ENCODE measurements around the gene AS3MT. TPM values are rescaled to one million over a fixed set of nuclear protein-coding genes. Genes with fewer than 3 reads are reported as not detected.

Gene AS3MT
- total and polyA plus RNA-seq, 2 of the 8 experiments (the other 6 are each of a cell fraction or from before 2014, with no cell fraction given) = 5.8 to 10.3 TPM

DNA sequence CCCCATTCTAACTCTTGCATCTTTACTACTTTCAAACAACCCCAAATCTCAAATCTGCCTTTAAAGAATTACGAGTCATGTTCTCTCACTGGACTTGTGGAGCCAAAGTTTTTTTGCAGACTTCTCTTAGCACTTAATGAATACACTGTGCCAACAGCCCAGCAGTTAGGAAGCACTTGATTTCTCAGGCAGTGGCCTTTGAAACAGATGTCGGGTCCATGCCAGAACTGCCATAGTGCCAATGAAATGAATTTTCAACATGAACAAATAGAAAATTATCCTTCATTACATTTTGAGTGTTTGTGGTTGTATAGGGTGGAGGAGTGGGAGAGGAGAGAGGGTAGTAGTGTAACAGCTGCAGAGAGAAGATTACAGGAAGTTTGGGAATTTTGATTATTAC lies 9.4 kb upstream of the AS3MT start (continued):
- TF ChIP-seq, protein P1, sequence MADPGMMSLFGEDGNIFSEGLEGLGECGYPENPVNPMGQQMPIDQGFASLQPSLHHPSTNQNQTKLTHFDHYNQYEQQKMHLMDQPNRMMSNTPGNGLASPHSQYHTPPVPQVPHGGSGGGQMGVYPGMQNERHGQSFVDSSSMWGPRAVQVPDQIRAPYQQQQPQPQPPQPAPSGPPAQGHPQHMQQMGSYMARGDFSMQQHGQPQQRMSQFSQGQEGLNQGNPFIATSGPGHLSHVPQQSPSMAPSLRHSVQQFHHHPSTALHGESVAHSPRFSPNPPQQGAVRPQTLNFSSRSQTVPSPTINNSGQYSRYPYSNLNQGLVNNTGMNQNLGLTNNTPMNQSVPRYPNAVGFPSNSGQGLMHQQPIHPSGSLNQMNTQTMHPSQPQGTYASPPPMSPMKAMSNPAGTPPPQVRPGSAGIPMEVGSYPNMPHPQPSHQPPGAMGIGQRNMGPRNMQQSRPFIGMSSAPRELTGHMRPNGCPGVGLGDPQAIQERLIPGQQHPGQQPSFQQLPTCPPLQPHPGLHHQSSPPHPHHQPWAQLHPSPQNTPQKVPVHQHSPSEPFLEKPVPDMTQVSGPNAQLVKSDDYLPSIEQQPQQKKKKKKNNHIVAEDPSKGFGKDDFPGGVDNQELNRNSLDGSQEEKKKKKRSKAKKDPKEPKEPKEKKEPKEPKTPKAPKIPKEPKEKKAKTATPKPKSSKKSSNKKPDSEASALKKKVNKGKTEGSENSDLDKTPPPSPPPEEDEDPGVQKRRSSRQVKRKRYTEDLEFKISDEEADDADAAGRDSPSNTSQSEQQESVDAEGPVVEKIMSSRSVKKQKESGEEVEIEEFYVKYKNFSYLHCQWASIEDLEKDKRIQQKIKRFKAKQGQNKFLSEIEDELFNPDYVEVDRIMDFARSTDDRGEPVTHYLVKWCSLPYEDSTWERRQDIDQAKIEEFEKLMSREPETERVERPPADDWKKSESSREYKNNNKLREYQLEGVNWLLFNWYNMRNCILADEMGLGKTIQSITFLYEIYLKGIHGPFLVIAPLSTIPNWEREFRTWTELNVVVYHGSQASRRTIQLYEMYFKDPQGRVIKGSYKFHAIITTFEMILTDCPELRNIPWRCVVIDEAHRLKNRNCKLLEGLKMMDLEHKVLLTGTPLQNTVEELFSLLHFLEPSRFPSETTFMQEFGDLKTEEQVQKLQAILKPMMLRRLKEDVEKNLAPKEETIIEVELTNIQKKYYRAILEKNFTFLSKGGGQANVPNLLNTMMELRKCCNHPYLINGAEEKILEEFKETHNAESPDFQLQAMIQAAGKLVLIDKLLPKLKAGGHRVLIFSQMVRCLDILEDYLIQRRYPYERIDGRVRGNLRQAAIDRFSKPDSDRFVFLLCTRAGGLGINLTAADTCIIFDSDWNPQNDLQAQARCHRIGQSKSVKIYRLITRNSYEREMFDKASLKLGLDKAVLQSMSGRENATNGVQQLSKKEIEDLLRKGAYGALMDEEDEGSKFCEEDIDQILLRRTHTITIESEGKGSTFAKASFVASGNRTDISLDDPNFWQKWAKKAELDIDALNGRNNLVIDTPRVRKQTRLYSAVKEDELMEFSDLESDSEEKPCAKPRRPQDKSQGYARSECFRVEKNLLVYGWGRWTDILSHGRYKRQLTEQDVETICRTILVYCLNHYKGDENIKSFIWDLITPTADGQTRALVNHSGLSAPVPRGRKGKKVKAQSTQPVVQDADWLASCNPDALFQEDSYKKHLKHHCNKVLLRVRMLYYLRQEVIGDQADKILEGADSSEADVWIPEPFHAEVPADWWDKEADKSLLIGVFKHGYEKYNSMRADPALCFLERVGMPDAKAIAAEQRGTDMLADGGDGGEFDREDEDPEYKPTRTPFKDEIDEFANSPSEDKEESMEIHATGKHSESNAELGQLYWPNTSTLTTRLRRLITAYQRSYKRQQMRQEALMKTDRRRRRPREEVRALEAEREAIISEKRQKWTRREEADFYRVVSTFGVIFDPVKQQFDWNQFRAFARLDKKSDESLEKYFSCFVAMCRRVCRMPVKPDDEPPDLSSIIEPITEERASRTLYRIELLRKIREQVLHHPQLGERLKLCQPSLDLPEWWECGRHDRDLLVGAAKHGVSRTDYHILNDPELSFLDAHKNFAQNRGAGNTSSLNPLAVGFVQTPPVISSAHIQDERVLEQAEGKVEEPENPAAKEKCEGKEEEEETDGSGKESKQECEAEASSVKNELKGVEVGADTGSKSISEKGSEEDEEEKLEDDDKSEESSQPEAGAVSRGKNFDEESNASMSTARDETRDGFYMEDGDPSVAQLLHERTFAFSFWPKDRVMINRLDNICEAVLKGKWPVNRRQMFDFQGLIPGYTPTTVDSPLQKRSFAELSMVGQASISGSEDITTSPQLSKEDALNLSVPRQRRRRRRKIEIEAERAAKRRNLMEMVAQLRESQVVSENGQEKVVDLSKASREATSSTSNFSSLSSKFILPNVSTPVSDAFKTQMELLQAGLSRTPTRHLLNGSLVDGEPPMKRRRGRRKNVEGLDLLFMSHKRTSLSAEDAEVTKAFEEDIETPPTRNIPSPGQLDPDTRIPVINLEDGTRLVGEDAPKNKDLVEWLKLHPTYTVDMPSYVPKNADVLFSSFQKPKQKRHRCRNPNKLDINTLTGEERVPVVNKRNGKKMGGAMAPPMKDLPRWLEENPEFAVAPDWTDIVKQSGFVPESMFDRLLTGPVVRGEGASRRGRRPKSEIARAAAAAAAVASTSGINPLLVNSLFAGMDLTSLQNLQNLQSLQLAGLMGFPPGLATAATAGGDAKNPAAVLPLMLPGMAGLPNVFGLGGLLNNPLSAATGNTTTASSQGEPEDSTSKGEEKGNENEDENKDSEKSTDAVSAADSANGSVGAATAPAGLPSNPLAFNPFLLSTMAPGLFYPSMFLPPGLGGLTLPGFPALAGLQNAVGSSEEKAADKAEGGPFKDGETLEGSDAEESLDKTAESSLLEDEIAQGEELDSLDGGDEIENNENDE (IDR thresholded peaks at IDR 0.05; ENCODE audit: insufficient replicate concordance, low read length) = no peak
- TF ChIP-seq, protein P2, sequence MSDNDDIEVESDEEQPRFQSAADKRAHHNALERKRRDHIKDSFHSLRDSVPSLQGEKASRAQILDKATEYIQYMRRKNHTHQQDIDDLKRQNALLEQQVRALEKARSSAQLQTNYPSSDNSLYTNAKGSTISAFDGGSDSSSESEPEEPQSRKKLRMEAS (IDR thresholded peaks at IDR 0.05) = no peak
- TF ChIP-seq SAP30 (IDR thresholded peaks at IDR 0.05; ENCODE audit: insufficient read depth, insufficient replicate concordance, low read length) (no peak), SP4 (IDR thresholded peaks at IDR 0.05; ENCODE audit: low read length) (no peak), SIRT6 (IDR thresholded peaks at IDR 0.05; ENCODE audit: low read length) (no peak), KDM1A (IDR thresholded peaks at IDR 0.05; ENCODE audit: borderline replicate concordance, low read length) (no peak), SRF (IDR thresholded peaks at IDR 0.05; ENCODE audit: low read depth, low read length) (no peak), EP300 (IDR thresholded peaks at IDR 0.05; ENCODE audit: borderline replicate concordance in 1 of 2, low read depth in 2 of 2, low read length in 2 of 2) (no peak), PHF8 (conservative IDR thresholded peaks at IDR 0.05; ENCODE audit: low read depth, low read length) (no peak)
- TF ChIP-seq, protein P3, sequence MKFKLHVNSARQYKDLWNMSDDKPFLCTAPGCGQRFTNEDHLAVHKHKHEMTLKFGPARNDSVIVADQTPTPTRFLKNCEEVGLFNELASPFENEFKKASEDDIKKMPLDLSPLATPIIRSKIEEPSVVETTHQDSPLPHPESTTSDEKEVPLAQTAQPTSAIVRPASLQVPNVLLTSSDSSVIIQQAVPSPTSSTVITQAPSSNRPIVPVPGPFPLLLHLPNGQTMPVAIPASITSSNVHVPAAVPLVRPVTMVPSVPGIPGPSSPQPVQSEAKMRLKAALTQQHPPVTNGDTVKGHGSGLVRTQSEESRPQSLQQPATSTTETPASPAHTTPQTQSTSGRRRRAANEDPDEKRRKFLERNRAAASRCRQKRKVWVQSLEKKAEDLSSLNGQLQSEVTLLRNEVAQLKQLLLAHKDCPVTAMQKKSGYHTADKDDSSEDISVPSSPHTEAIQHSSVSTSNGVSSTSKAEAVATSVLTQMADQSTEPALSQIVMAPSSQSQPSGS (IDR thresholded peaks at IDR 0.05; ENCODE audit: low read length) = no peak

All from H1 (cell line).